Progenitor cell of endocrine pancreas (in vitro differentiated cells): Measurements from ENCODE around the gene TP63. TPM values are rescaled to one million over a fixed set of nuclear protein-coding genes. Genes with fewer than 3 reads are reported as not detected.

Experiments used
- DNase-seq: peaks from one replicate; pipeline ENCODE4 v3.0.0; 2021; ENCODE audit warnings: low spot score; ENCODE audit not compliant: unreplicated experiment
- H3K27ac Mint-ChIP-seq: 2 replicates; pipeline ENCODE4 v1.8.0; 2021; ENCODE audit warnings: mild to moderate bottlenecking, moderate library complexity, mixed read lengths
- H3K27me3 Mint-ChIP-seq: 2 replicates; pipeline ENCODE4 v1.8.0; 2021; ENCODE audit warnings: mixed read lengths
- H3K36me3 Mint-ChIP-seq: 2 replicates; pipeline ENCODE4 v1.8.0; 2022; ENCODE audit warnings: mixed read lengths; ENCODE audit not compliant: insufficient read depth
- H3K4me1 Mint-ChIP-seq: 2 replicates; pipeline ENCODE4 v1.8.0; 2021; ENCODE audit warnings: low read depth, mixed read lengths
- H3K4me3 Mint-ChIP-seq: 2 replicates; pipeline ENCODE4 v1.8.0; 2021; ENCODE audit warnings: low read depth, mild to moderate bottlenecking, moderate library complexity, mixed read lengths
- H3K9me3 Mint-ChIP-seq: 2 replicates; pipeline ENCODE4 v1.8.0; 2021; ENCODE audit warnings: low read depth, mixed read lengths
- total RNA-seq: library from RNA; stranded (reverse); gene quantifications from 2 replicates; pipeline ENCODE4 v1.2.1, GENCODE V29; 2021
- TF ChIP-seq, protein P1 (sequence below): fragments of 200-600 bp; sonication (generic); IDR thresholded peaks from one replicate; pipeline ENCODE4 v1.5.0; 2021; ENCODE audit warnings: antibody characterized with exemption, mild to moderate bottlenecking; ENCODE audit not compliant: unreplicated experiment

TP63 gene
- total RNA-seq, 1 donor from 2014 or later = 0.72 TPM

DNA sequence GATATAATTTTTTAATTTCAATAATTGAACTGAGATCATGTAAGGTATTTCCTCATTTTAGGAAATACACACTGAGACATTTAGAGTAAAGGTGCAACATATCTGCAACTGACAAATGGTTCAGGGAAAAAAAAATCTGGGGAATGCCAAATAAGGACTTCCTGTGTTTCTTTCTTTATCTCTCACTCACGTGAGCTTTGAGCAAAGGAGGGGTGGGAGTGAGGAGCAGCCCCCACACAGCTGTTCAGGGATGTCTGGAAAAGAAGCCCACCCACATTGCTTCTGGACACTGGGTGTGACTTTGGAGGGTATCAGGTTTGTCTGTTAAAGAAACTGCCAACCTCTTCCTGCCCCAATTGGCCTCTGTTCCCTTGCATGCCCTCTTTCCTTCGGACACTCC is 5.6 kb upstream of the TP63 start:
- TF ChIP-seq, protein P1, sequence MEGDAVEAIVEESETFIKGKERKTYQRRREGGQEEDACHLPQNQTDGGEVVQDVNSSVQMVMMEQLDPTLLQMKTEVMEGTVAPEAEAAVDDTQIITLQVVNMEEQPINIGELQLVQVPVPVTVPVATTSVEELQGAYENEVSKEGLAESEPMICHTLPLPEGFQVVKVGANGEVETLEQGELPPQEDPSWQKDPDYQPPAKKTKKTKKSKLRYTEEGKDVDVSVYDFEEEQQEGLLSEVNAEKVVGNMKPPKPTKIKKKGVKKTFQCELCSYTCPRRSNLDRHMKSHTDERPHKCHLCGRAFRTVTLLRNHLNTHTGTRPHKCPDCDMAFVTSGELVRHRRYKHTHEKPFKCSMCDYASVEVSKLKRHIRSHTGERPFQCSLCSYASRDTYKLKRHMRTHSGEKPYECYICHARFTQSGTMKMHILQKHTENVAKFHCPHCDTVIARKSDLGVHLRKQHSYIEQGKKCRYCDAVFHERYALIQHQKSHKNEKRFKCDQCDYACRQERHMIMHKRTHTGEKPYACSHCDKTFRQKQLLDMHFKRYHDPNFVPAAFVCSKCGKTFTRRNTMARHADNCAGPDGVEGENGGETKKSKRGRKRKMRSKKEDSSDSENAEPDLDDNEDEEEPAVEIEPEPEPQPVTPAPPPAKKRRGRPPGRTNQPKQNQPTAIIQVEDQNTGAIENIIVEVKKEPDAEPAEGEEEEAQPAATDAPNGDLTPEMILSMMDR = no peak
- DNase-seq = no peak
- H3K27me3 Mint-ChIP-seq = no peaks in the 10 kb centered on the region

DNA sequence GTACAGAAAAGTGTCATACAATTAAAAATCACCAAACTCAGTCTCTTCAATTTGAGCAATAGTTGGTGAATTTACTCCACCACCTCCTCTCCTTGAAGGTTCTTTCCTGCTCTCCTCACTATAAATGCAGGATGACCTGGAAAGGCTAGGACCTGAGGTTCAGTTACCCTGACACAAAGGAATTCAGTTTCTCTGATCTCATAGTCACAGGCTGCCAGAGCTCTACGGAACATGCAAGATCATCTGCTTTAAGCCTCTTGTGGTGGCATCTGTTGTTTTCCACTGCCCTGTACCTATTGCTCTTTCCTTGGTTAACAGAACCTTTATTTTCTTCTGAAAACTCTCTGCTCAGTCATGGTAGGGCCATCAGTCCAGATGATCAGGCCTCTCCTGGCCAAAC is 4.9 kb upstream of the TP63 start:
- TF ChIP-seq, protein P1 = no peak

More for the DNA sequence above, 5.6 kb upstream of the TP63 start:
- Mint-ChIP-seq H3K4me1 (no peaks in the 10 kb centered on the region), H3K4me3 (no peak overlapping the region), H3K27ac (no peak overlapping the region), H3K36me3 (no peaks in the 10 kb centered on the region), H3K9me3 (no peaks in the 10 kb centered on the region)

GRCh38 chr3:189629803-189630455 is 1.3 kb upstream of the TP63 start:
- Mint-ChIP-seq H3K9me3 (no peaks in the 10 kb centered on the region), H3K36me3 (no peaks in the 10 kb centered on the region), H3K27me3 (no peaks in the 10 kb centered on the region), H3K27ac (no peak overlapping the region), H3K4me1 (no peaks in the 10 kb centered on the region), H3K4me3 (no peak overlapping the region)
- TF ChIP-seq, protein P1 = no peak
- DNase-seq = no peak

More for the DNA sequence above, 4.9 kb upstream of the TP63 start:
- Mint-ChIP-seq H3K27ac (no peak overlapping the region), H3K4me3 (no peak overlapping the region), H3K27me3 (no peaks in the 10 kb centered on the region), H3K4me1 (no peaks in the 10 kb centered on the region), H3K36me3 (no peaks in the 10 kb centered on the region), H3K9me3 (no peaks in the 10 kb centered on the region)
- DNase-seq = no peak

GRCh38 chr3:189630767-189631372 is 319 bp upstream of the TP63 start:
- H3K4me3 Mint-ChIP-seq = no peak overlapping the region
- H3K27ac Mint-ChIP-seq = no peak overlapping the region
- DNase-seq = no peak
- no peaks in the 10 kb centered on the region for H3K27me3 Mint-ChIP-seq
- H3K36me3 Mint-ChIP-seq = no peaks in the 10 kb centered on the region
- H3K4me1 Mint-ChIP-seq = no peaks in the 10 kb centered on the region
- TF ChIP-seq, protein P1 = no peak
- H3K9me3 Mint-ChIP-seq = no peaks in the 10 kb centered on the region

GRCh38 chr3:189631409-189631808 is 220 bp downstream of the TP63 start:
- TF ChIP-seq, protein P1 = no peak
- H3K36me3 Mint-ChIP-seq = no peaks in the 10 kb centered on the region
- no peaks in the 10 kb centered on the region for H3K9me3 Mint-ChIP-seq
- no peak overlapping the region for H3K4me3 Mint-ChIP-seq
- no peaks in the 10 kb centered on the region for H3K4me1 Mint-ChIP-seq
- H3K27me3 Mint-ChIP-seq = no peaks in the 10 kb centered on the region
- H3K27ac Mint-ChIP-seq = no peak overlapping the region
- no peak for DNase-seq
